Measurements from ENCODE around the gene TBC1D22A.

- no peak for TF ChIP-seq CTCF (IDR thresholded peaks at IDR 0.05)
- TF ChIP-seq POLR2A (IDR thresholded peaks at IDR 0.05): no peak
Observed at GRCh38 chr22:46902436-46902835, 140.0 kb downstream of the TBC1D22A start.
